Naive thymus-derived CD8-positive, alpha-beta T cell (primary cell): Measurements from ENCODE around the gene CHL1. TPM values are rescaled to one million over a fixed set of nuclear protein-coding genes. Genes with fewer than 3 reads are reported as not detected.

Experiments used
- ATAC-seq, 2 donors: fragments of 150-1000 bp; cut with Tn5 transposase in 1 of 2; sonication (Bioruptor Pico), chemical (Tn5 transposase) in 1 of 2; 1 replicate in 1 of 2; 2 replicates in 1 of 2; pipeline ENCODE4 v1.10.0; 2021; ENCODE audit warnings: mild to moderate bottlenecking in 2 of 2, moderate library complexity in 2 of 2
- POLR2A ChIA-PET: fragments of 350-600 bp; sonication (Branson Sonifier 250); formaldehyde crosslinking; loops from one replicate; lab custom pipeline; 2021; ENCODE audit warnings: antibody characterized with exemption; lab: Charles Lee
- DNase-seq, 10 donors: peaks; one replicate each; pipeline versions ENCODE4 v3.0.0 to v3.0.0-alpha.2; 2020 to 2022
- H3K27ac Mint-ChIP-seq, 10 donors: one replicate each; pipeline ENCODE4 v1.8.0; 2020 to 2022; ENCODE audit warnings: mild to moderate bottlenecking in 10 of 10, mixed read lengths in 10 of 10, moderate library complexity in 4 of 10, inconsistent platforms in 1 of 10
- H3K27me3 Mint-ChIP-seq, 5 donors: one replicate each; pipeline ENCODE4 v1.8.0; 2021 to 2022; ENCODE audit warnings: mixed read lengths in 5 of 5
- H3K36me3 Mint-ChIP-seq, 3 donors: one replicate each; pipeline ENCODE4 v1.8.0; 2020 to 2022; ENCODE audit warnings: mixed read lengths in 3 of 3, mild to moderate bottlenecking in 2 of 3, inconsistent platforms in 1 of 3
- H3K4me1 Mint-ChIP-seq, 4 donors: one replicate each; pipeline ENCODE4 v1.8.0; 2021 to 2022; ENCODE audit warnings: mixed read lengths in 4 of 4
- H3K4me3 Mint-ChIP-seq, 10 donors: one replicate each; pipeline ENCODE4 v1.8.0; 2020 to 2022; ENCODE audit warnings: mild to moderate bottlenecking in 10 of 10, mixed read lengths in 10 of 10, moderate library complexity in 6 of 10, inconsistent platforms in 1 of 10
- H3K9me3 Mint-ChIP-seq, 9 donors: one replicate each; pipeline ENCODE4 v1.8.0; 2020 to 2022; ENCODE audit warnings: mixed read lengths in 9 of 9, mild to moderate bottlenecking in 3 of 9, inconsistent platforms in 1 of 9, moderate library complexity in 1 of 9
- polyA plus RNA-seq, 3 donors: library from polyadenylated mRNA; unstranded; fragments of 300-500 nt; fragmentation: Illumina TruSeq; gene quantifications; one replicate each; pipeline ENCODE4 v1.2.3, GENCODE V29; 2021
- total RNA-seq, 8 experiments: library from RNA in 2 of 8; stranded (reverse) in 2 of 8; gene quantifications; one replicate each; pipeline ENCODE4 v1.2.3 and lab custom pipeline; 2021 to 2026

Gene CHL1
- total and polyA plus RNA-seq, 5 experiments from 2014 or later: 0.33 to 0.60 TPM; not detected in 3

GRCh38 chr3:263393-263792, 66.8 kb downstream of the CHL1 start:
- no peak for DNase-seq
- Mint-ChIP-seq H3K4me3 (no peak overlapping the region), H3K4me1 (no peaks in the 10 kb centered on the region), H3K27me3 (no peaks in the 10 kb centered on the region), H3K9me3 (peaks cover 0 to 9% (median 0%) of the 10 kb centered on the region in 9 donors), H3K36me3 (peaks cover 0 to 5% (median 0%) of the 10 kb centered on the region in 3 donors), H3K27ac (no peak overlapping the region)
- ATAC-seq: no peak
- POLR2A ChIA-PET: no interaction called here

DNA sequence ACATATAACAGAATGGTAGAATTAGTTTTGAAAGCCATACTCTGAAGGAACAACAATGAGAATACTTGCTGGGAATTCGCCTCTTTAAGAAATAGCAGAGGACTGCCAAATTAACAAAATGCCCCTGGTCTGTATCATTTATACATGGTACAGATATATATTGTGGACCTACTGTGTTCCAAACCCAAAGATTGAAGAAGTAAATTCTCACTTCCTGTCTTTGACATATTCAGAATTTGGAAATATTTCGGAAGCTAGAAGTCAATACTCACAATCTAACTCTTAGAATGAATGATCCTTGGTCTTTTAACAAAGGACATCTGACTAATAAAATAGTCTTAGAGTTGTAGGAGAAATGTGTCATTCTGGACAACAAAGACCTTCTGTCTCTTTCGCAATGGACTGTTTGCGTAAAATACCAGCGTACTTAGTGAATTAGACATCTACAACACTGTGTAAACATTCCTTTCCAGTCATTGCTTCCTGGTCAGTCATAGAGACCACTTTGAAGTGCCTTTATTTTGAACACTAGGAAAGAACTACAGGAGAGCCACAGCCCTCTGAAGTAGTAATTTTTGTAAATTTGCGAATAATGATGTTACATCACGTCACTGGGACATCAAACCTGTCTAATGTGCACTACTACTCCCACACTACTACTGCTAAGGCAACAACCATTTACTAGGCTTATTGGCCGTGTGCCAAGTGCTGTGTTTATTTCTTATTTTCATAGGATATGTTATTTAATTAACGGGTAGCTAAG, 68.0 kb downstream of the CHL1 start:
- Mint-ChIP-seq H3K36me3 (peaks cover 0 to 5% (median 0%) of the 10 kb centered on the region in 3 donors), H3K27me3 (no peaks in the 10 kb centered on the region), H3K4me1 (no peaks in the 10 kb centered on the region), H3K9me3 (peaks cover 0 to 9% (median 4%) of the 10 kb centered on the region in 9 donors), H3K27ac (no peak overlapping the region), H3K4me3 (no peak overlapping the region)
- ATAC-seq (no peak), DNase-seq (no peak)
- POLR2A ChIA-PET: no interaction called here

GRCh38 chr3:267101-267500, 70.5 kb downstream of the CHL1 start:
- ATAC-seq (no peak), DNase-seq (no peak)
- Mint-ChIP-seq H3K9me3 (peaks cover 0 to 15% (median 4%) of the 10 kb centered on the region in 9 donors), H3K27me3 (no peaks in the 10 kb centered on the region), H3K27ac (no peak overlapping the region), H3K36me3 (peaks cover 0 to 5% (median 0%) of the 10 kb centered on the region in 3 donors), H3K4me3 (no peak overlapping the region), H3K4me1 (peaks cover 0 to 12% (median 6%) of the 10 kb centered on the region in 4 donors)
- POLR2A ChIA-PET: no interaction called here

DNA sequence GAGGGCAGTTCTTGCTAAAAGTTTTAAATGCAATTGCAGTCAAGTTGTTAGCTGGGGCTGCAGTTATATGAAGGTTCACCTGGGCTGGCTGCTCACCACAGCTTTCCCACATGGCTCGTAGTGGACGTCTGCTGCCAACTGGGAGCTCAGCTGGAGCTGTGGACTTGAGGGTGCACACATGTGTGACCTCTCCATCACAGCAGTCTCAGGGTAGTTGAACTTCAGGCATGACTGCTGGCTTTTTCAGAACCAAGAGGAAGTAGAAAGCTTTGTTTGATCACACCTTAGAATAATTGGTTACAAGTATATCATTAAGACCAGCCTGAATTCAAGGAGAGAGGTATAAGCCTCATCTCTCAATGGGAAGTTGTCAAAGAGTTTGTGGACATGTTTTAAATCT, 74.1 kb downstream of the CHL1 start:
- H3K4me3 Mint-ChIP-seq: peak overlapping the region in 1 of 10 donors; percentile 24
- H3K27me3 Mint-ChIP-seq: peaks cover 0 to 4% (median 2%) of the 10 kb centered on the region in 5 donors
- H3K27ac Mint-ChIP-seq: no peak overlapping the region
- DNase-seq (no peak), ATAC-seq (no peak)
- no peaks in the 10 kb centered on the region for H3K36me3 Mint-ChIP-seq
- H3K4me1 Mint-ChIP-seq: peaks cover 0 to 23% (median 6%) of the 10 kb centered on the region in 4 donors
- POLR2A ChIA-PET: no interaction called here
- H3K9me3 Mint-ChIP-seq: peaks cover 0 to 18% (median 2%) of the 10 kb centered on the region in 9 donors

DNA sequence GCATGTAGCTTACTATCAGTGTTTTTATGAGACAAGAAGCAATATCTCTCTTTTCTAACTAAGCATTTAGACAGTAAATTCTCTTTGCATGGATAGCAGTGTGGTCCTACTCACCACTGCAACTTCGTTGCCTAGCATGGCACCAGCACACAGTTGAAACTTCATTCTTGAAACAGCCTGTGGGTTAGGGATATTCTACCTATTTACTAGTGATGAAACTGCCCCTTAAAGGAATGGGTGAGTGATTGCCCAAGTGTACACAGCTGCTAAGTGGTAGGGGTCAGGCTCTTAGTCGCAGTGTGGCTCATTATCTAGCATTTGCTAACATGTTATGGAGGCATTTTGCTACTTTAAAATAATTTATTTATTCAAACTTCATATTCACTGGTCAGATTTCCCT, 78.4 kb downstream of the CHL1 start:
- no peak for DNase-seq
- H3K27me3 Mint-ChIP-seq: peaks cover 0 to 4% (median 2%) of the 10 kb centered on the region in 5 donors
- no peaks in the 10 kb centered on the region for H3K36me3 Mint-ChIP-seq
- H3K4me1 Mint-ChIP-seq: peaks cover 0 to 46% (median 13%) of the 10 kb centered on the region in 4 donors
- peaks cover 0 to 21% (median 0%) of the 10 kb centered on the region in 9 donors for H3K9me3 Mint-ChIP-seq
- ATAC-seq: no peak
- no peak overlapping the region for H3K27ac Mint-ChIP-seq
- H3K4me3 Mint-ChIP-seq: no peak overlapping the region
- POLR2A ChIA-PET: no interaction called here

DNA sequence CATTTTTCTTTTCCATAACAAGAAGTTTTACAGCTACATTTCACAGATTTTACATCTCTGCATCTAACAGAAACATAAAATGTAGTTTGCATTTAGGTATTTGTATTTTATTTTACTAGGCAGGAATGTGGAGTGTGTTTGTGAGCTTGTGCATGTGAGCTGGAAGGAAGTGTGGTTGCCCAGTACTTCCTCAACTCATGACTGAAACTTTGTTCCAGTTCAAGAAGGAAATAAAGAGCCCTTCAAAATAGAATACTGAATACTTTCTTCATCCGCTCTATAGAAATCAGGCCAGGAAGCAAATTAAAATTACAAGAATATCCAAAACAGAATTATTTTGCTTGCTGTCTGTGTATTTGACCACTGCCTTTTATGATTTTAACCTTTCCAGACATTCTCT, 81.3 kb downstream of the CHL1 start:
- Mint-ChIP-seq H3K4me1 (peaks cover 0 to 34% (median 7%) of the 10 kb centered on the region in 4 donors), H3K4me3 (peak overlapping the region in 2 of 10 donors; percentile 13 to 37), H3K27me3 (peaks cover 0 to 4% (median 2%) of the 10 kb centered on the region in 5 donors), H3K27ac (peak overlapping the region in 3 of 10 donors; percentile 45 to 81 (median 67)), H3K36me3 (peaks cover 0 to 5% (median 0%) of the 10 kb centered on the region in 3 donors), H3K9me3 (peaks cover 0 to 19% (median 4%) of the 10 kb centered on the region in 9 donors)
- DNase-seq (no peak), ATAC-seq (no peak)
- POLR2A ChIA-PET: no interaction called here

- H3K27ac Mint-ChIP-seq: peak overlapping the region in 2 of 10 donors; percentile 45 to 81
- ATAC-seq (peak in 1 of 2 donors; percentile 49), DNase-seq (peak in 1 of 10 donors; percentile 4)
- peaks cover 0 to 18% (median 6%) of the 10 kb centered on the region in 9 donors for H3K9me3 Mint-ChIP-seq
- peaks cover 0 to 5% (median 0%) of the 10 kb centered on the region in 3 donors for H3K36me3 Mint-ChIP-seq
- peaks cover 0 to 4% (median 2%) of the 10 kb centered on the region in 5 donors for H3K27me3 Mint-ChIP-seq
- peak overlapping the region in 1 of 10 donors; percentile 37 for H3K4me3 Mint-ChIP-seq
- H3K4me1 Mint-ChIP-seq: peaks cover 0 to 34% (median 7%) of the 10 kb centered on the region in 4 donors
- POLR2A ChIA-PET: no interaction called here
These were observed 81.9 kb downstream of the CHL1 start for GRCh38 chr3:278300-279064.

DNA sequence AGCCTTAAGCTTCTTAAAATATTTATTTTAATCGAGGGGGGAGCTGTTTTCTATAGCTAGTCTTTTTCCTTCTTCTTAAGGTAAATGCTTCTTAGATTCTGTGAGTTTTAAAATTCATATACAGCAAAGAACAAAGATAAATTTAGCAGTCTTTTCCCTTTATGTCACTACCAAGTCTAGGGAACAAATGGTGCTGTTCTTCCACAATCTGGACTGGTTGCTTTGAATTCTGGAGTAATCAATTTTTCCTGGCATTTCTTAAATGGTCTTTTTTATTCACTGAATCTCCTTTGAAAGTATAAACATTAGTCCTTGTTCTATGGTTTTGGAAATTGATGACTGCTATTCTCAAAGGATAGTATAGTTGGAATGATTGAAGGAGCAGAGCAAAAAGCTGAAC, 82.8 kb downstream of the CHL1 start:
- DNase-seq: no peak
- Mint-ChIP-seq H3K4me3 (no peak overlapping the region), H3K27me3 (no peaks in the 10 kb centered on the region), H3K27ac (peak overlapping the region in 1 of 10 donors; percentile 64), H3K36me3 (peaks cover 0 to 5% (median 0%) of the 10 kb centered on the region in 3 donors), H3K9me3 (peaks cover 0 to 27% (median 5%) of the 10 kb centered on the region in 9 donors), H3K4me1 (peaks cover 0 to 28% (median 7%) of the 10 kb centered on the region in 4 donors)
- no peak for ATAC-seq
- POLR2A ChIA-PET: no interaction called here

DNA sequence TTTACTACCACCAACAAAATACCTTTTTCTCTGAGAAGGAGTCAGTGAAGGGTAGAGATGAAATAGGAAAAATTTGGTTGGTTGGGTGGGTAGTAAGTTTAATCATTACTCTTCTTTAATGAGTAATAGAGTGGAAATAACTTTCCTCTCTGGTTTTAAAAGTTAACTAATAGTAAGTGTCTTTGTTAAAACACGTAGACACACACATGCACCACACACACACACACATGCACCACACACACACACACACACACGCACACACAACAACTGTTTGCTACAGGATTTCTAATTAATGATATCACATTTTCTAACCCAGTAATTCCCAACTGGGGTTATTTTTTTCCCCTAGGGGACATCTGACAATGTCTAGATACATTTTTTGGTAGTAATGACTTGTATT, 84.1 kb downstream of the CHL1 start:
- DNase-seq (no peak), ATAC-seq (no peak)
- Mint-ChIP-seq H3K4me1 (peaks cover 0 to 24% (median 7%) of the 10 kb centered on the region in 4 donors), H3K27ac (no peak overlapping the region), H3K4me3 (no peak overlapping the region), H3K36me3 (peaks cover 0 to 5% (median 0%) of the 10 kb centered on the region in 3 donors), H3K27me3 (no peaks in the 10 kb centered on the region), H3K9me3 (peaks cover 0 to 30% (median 5%) of the 10 kb centered on the region in 9 donors)
- POLR2A ChIA-PET: no interaction called here

- no peak overlapping the region for H3K4me3 Mint-ChIP-seq
- H3K27me3 Mint-ChIP-seq: no peaks in the 10 kb centered on the region
- peaks cover 0 to 4% (median 0%) of the 10 kb centered on the region in 4 donors for H3K4me1 Mint-ChIP-seq
- DNase-seq: no peak
- no peak for ATAC-seq
- no peak overlapping the region for H3K27ac Mint-ChIP-seq
- POLR2A ChIA-PET: no interaction called here
- peaks cover 0 to 5% (median 0%) of the 10 kb centered on the region in 3 donors for H3K36me3 Mint-ChIP-seq
- peaks cover 3 to 30% (median 6%) of the 10 kb centered on the region in 9 donors for H3K9me3 Mint-ChIP-seq
These were observed 87.8 kb downstream of the CHL1 start for GRCh38 chr3:284322-284721.

DNA sequence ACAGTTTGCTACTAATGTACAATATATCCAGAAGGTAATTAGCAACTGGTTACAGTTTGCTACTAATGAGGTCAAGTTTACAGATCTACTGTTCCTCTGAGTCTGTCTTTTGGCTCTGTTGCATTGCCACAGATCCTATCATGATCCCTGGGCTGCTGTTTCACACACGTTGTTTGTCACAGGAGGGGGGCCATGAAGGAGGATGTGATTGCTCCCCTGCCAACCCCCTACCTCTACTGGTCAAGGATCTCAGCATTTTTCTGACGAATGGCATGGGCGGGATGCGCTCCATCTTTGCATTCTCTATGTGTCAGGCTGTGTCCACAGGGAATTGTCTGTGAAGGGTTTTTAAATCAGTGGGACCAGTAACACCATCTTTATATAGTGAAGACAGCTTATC, 91.9 kb downstream of the CHL1 start:
- Mint-ChIP-seq H3K4me3 (no peak overlapping the region), H3K4me1 (peaks cover 0 to 8% (median 0%) of the 10 kb centered on the region in 4 donors), H3K9me3 (peaks cover 0 to 12% (median 4%) of the 10 kb centered on the region in 9 donors), H3K27ac (no peak overlapping the region), H3K36me3 (peaks cover 0 to 1% (median 0%) of the 10 kb centered on the region in 3 donors), H3K27me3 (peaks cover 0 to under 1% (median 0%) of the 10 kb centered on the region in 5 donors)
- POLR2A ChIA-PET: no interaction called here
- DNase-seq (no peak), ATAC-seq (no peak)

- DNase-seq: no peak
- Mint-ChIP-seq H3K27me3 (peaks cover 0 to 2% (median 0%) of the 10 kb centered on the region in 5 donors), H3K27ac (no peak overlapping the region), H3K36me3 (peaks cover 0 to 3% (median 0%) of the 10 kb centered on the region in 3 donors), H3K4me3 (no peak overlapping the region), H3K9me3 (peaks cover 0 to 9% (median 4%) of the 10 kb centered on the region in 9 donors), H3K4me1 (peaks cover 0 to 8% (median under 1%) of the 10 kb centered on the region in 4 donors)
- ATAC-seq: no peak
- POLR2A ChIA-PET: no interaction called here
These were observed 94.5 kb downstream of the CHL1 start for GRCh38 chr3:291028-291427.
